HG02642 (cell line): ENCODE measurements around the gene PACSIN1.
"Not testable (repeated sequence)": the region's sequence is repeated elsewhere in the genome, so short reads cannot be mapped to it uniquely, and the experiment has no call there.

Experiments used
- ATAC-seq: cut with Tn5 transposase; IDR thresholded peaks from one replicate; pipeline ENCODE4 v1.9.1; 2021; ENCODE audit warnings: mild to moderate bottlenecking; ENCODE audit not compliant: unreplicated experiment, poor library complexity

Gene PACSIN1

GRCh38 chr6:34484391-34484790 is 18.5 kb downstream of the PACSIN1 start:
- ATAC-seq, result no peak

DNA sequence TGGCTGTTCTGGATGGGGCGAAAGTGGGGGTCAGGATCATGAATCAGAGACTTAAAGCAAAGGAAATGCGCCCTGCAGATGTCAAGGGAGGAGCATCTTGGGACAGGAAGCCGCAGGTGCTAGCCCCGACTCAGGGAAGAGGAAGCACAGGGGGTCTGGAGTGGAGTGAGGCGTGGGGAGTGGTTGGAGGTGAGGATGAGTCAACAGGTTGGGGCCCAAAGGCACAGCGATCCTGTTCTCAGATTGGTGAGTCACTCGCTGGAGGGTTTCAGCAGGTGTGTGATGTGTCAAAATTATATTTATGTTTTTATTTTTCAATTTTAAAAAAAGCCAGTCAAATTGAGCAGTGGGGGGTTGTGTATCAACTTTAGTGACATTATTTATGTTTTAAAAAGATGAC is 19.0 kb downstream of the PACSIN1 start:
- no peak for ATAC-seq

- no peak for ATAC-seq
Observed at GRCh38 chr6:34485321-34486060, 19.6 kb downstream of the PACSIN1 start.

- ATAC-seq, result no peak
Observed at GRCh38 chr6:34486106-34486740, 20.3 kb downstream of the PACSIN1 start.

DNA sequence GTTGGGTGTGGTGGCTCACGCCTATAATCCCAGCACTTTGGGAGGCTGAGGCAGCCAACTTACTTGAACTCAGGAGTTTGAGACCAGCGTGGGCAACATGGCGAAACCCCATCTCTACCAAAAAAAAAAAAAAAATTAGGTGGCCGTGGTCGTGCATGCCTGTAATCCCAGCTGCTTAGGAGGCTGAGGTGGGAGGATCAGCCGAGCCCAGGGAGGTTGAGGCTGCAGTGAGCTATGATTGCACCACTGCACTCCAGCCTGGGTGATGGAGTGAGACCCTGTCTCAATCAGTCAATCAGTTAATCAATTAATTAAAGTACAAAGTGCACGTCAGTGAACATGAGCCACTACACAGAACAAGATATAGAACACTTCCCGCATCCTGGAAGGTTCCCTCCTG is 21.0 kb downstream of the PACSIN1 start:
- ATAC-seq, result not testable (repeated sequence)

DNA sequence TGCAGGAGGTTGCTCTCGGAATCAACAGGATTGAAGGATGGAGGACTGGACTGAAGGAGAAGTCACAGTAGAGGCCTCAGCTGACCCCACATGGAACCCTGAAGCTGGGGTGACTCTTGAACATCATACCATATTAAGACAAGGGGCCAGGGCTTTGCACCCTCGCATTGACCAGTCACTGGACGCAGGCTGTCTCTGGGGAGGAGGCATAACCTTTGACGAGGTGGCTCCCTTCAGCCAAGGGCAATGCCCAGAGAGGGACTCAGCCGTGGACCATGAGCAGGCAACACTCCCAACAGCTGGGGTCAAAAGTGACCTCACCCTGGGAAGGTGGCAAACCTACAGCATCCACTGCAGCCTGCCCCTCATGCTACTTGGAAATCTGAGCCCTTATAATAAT is 21.7 kb downstream of the PACSIN1 start:
- ATAC-seq, result no peak

- no peak for ATAC-seq
Observed at GRCh38 chr6:34489207-34489805, 23.4 kb downstream of the PACSIN1 start.

DNA sequence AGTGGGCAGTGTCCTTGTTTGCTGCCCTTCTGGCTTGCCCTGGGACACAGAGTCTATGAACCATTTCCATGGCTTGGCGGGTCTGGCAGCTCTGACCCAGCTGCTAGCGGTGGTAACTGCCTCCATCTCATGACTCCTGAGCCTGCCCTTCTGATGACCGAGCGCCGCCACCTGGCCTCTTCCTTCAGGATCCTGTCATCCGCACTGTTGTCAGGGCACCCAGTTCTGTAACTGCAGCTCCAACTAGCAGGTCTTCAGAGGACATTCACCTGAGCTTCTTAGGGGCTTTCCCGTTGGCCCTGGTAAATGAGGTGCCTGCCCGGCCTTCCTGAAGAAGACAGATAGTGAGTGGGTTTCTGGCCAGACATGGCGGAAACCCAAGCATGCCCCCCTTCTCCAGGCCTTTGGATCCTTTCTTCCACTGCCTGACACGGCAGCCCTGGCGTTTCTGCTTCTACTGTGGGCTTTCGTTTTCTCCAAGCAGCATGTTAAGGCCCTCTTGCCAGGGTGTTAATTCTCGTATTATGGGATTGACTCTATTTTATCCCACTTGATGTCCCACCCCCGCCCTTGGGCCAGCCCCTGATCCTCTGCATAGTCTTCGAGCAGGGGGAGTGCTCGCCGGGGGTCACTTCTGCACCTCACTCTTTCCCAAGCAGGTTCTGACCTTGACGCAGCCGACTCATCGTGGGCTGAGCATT is 24.7 kb downstream of the PACSIN1 start:
- ATAC-seq, result no peak

GRCh38 chr6:34491091-34491430 is 25.2 kb downstream of the PACSIN1 start:
- ATAC-seq, result no peak

DNA sequence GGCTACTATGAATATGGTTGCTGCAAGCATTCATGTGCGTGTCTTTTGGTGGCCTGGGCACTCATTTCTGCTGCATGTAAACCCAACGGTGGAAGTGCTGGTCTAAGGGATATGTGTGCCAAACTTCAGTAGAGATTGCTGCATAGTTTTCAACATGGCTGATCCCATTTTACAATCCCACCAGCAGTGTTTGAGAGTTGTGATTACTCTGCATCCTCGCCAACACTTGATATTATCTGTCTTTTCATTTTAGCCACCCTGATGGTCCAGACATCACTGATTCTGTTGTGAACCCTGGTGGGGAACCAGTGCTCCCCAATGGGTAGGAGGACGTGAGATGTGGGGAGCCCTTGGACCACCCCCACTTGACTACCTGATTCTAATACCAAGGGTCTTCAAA is 27.5 kb downstream of the PACSIN1 start:
- ATAC-seq, result no peak

GRCh38 chr6:34494973-34495372 is 29.1 kb downstream of the PACSIN1 start:
- no peak for ATAC-seq

DNA sequence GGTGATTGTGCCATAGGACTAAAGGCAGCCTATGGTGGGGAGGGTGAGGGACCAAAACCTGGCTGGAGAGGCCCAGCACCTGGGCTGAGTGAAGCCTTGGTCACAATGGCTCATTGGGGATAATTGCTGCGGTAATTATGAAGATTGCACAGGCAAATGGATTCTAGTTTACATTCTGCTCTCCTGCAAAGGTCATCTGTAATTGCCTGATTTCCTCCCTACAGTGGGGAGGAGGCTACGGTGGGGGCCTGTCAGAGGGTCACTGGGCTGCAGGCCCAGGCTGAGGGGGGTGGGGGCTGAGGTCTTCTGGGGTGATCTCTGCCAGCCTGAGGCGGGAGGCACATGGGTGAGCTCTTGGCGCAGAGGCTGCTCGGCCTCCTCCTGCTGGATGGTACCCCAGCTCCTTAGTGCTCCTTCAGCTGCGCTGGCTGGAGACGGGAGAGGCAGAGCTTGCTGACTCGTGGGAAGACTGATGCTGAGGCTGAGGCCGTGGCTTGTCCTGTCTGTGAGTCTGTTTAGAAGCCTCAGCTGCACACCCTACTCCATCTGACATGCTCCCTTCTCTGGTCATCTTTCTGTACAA is 30.3 kb downstream of the PACSIN1 start:
- ATAC-seq, result no peak

DNA sequence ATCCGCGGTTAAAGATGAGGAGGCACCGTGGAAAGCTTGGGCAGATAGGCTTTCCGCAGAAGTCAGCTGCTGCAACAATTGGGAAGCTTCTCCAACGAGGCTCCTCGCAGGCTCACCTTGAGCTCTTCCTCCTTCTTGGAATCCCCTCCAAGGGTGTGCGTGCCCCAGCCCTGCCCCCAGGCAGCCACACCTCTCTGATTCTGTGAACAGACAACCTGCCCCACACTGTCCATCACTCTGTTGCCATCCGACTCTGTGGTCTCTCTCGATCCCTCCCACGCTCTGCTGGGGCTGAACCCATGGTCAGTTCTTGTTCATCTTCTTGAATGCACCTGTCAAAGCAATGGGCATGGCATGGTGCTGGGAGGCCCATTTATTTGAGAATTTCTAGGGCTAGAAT is 31.5 kb downstream of the PACSIN1 start:
- no peak for ATAC-seq

- ATAC-seq, result no peak
Observed at GRCh38 chr6:34506718-34507117, 40.8 kb downstream of the PACSIN1 start.

GRCh38 chr6:34508425-34508824 is 42.5 kb downstream of the PACSIN1 start:
- no peak for ATAC-seq

GRCh38 chr6:34509782-34510181 is 43.9 kb downstream of the PACSIN1 start:
- no peak for ATAC-seq

DNA sequence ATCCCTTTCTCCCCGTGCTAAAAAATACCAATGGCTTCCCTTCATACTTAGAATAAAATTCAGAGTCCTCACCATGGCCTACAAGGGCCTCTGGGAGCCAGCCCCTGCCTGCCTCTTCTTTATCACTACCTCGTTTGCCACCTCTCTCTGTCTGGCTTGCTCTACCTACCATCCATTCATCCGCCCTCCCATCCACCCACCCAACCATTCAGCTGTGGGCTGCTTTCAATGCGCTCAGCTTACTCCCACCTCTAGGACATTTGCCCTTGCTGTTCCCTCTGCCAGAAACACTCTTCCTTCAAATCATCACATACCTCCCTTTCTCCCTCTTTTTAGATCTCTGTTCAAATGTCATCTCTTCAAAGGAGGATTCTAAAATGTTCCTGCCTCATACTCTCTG is 44.4 kb downstream of the PACSIN1 start:
- no peak for ATAC-seq

DNA sequence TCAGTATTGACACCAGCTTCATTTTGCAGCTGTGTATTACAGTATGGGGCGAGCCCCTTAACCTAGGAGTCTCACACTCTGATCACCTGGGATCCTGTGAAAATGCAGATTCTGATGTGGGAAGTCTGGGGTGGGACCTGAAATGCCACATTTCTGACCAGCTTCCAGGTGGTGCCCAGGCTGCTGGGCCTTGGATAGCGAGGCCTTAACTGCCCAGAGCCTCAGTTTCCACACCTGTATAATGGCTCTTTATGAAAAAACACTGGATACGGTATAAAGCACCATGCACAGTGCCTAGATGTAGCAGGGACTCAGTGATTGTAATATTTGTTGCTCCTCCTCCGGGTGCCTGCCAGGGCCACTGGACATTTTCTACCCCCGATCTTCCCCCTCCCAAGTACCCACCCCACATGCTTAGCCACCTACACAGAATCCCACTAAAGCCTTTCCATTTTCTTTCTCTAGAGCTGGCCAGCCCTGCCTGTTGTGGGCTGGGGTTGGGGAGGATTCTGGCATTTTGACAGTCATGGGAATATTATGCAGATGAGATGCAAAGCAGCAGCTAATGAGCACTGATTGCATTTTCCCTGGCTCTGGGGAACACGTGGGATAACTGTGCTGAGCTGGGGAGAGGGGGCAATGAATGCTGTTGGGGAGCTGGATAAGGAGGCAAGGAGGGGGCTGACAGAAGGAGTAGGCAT is 45.5 kb downstream of the PACSIN1 start:
- ATAC-seq, result no peak

- no peak for ATAC-seq
Observed at GRCh38 chr6:34511915-34512737, 46.2 kb downstream of the PACSIN1 start.
